GM12892 (cell line): ENCODE data around the gene XIRP1.

Experiments
- POLR2A ChIP-seq: IDR thresholded peaks from 2 replicates; pipeline ENCODE4 v1.6.1; 2011; ENCODE audit warnings: low read depth, low read length, control low read depth
- POLR2AphosphoS5 ChIP-seq: IDR thresholded peaks from 2 replicates; pipeline ENCODE4 v1.6.1; 2011; ENCODE audit warnings: low read depth, low read length, control low read depth

- TF ChIP-seq POLR2A (no peak), POLR2AphosphoS5 (no peak)
Measured at GRCh38 chr3:39234651-39235050, 42.3 kb upstream of the XIRP1 start.
